ENCODE results near the gene GCGR. TPM values are rescaled to one million over a fixed set of nuclear protein-coding genes. Genes with fewer than 3 reads are reported as not detected.
A peak's percentile ranks its signal among the peaks of the same experiment; 100 is the strongest.

The GCGR gene
- total and polyA plus RNA-seq, 2 of the 13 experiments (the other 11 are each of a cell fraction or from before 2014, with no cell fraction given), result 0.04 to 0.13 TPM

GRCh38 chr17:81814748-81815645 lies 11.0 kb downstream of the GCGR start (continued):
- TF ChIP-seq ZNF577 (CRISPR knock-in tag; IDR thresholded peaks at IDR 0.05; ENCODE audit: borderline replicate concordance, low read depth) (no peak), ZNF260 (CRISPR knock-in tag; IDR thresholded peaks at IDR 0.05; ENCODE audit: borderline replicate concordance, low read depth) (no peak), ZNF567 (CRISPR knock-in tag; IDR thresholded peaks at IDR 0.05; ENCODE audit: borderline replicate concordance) (no peak), DR1 (CRISPR knock-in tag; IDR thresholded peaks at IDR 0.05) (no peak), TCF12 (IDR thresholded peaks at IDR 0.05) (no peak), TCF12 (CRISPR knock-in tag; IDR thresholded peaks at IDR 0.05) (no peak), ZNF749 (CRISPR knock-in tag; IDR thresholded peaks at IDR 0.05; ENCODE audit: borderline replicate concordance) (no peak), ZNF280D (CRISPR knock-in tag; IDR thresholded peaks at IDR 0.05) (no peak; the same call in 1 of the 2 replicates), ZNF282 (IDR thresholded peaks at IDR 0.05; ENCODE audit: partially characterized antibody) (no peak), ATM (IDR thresholded peaks at IDR 0.05; ENCODE audit: borderline replicate concordance) (no peak), ZNF335 (CRISPR knock-in tag; IDR thresholded peaks at IDR 0.05) (no peak), ZNF230 (CRISPR knock-in tag; IDR thresholded peaks at IDR 0.05) (no peak), BORCS8-MEF2B (CRISPR knock-in tag; IDR thresholded peaks at IDR 0.05) (no peak), ZNF761 (CRISPR knock-in tag; conservative IDR thresholded peaks at IDR 0.05) (no peak), ZC3H4 (CRISPR knock-in tag; IDR thresholded peaks at IDR 0.05; ENCODE audit: borderline replicate concordance) (no peak), ZNF646 (CRISPR knock-in tag; IDR thresholded peaks at IDR 0.05) (0 out of 2 replicates have a peak, but pooled peaks have one; percentile 25)

All from HepG2 (cell line).